ENCODE data around the gene ACAA2.

DNA sequence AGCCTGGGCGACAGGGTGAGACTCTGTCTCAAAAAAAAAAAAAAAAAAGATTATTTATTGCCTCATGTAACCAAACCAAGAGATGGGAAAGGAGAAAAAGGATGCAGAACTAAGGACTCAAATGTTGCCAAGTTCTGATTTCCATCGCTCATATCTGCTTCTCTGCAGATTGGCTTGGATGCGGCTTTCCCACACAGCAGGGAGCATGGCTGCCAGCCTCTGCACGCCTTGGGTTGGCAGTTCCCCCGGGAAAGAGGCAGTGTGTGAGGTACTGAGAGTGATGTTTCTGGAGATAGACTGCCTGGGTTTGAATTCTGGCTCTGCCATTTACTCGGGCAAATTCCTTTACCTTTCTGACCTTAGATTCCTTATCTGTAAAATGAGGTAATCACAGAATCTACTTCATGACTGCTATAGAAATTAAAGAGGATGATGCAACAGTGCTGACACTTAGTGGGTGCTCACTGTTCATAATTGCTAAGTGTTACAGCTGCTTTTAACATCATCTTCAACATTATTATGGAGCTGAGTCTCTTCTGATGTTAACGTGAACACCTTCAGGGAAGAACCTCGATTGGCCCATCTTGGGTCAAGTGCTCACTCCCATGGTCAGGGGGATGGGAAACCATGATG lies 68.8 kb downstream of the ACAA2 start:
- TF ChIP-seq, protein P1, sequence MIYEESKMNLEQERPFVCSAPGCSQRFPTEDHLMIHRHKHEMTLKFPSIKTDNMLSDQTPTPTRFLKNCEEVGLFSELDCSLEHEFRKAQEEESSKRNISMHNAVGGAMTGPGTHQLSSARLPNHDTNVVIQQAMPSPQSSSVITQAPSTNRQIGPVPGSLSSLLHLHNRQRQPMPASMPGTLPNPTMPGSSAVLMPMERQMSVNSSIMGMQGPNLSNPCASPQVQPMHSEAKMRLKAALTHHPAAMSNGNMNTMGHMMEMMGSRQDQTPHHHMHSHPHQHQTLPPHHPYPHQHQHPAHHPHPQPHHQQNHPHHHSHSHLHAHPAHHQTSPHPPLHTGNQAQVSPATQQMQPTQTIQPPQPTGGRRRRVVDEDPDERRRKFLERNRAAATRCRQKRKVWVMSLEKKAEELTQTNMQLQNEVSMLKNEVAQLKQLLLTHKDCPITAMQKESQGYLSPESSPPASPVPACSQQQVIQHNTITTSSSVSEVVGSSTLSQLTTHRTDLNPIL (CRISPR knock-in tag; IDR thresholded peaks at IDR 0.05; ENCODE audit: low read depth) = no peak
- TF ChIP-seq ISL1 (CRISPR knock-in tag; IDR thresholded peaks at IDR 0.05) (no peak), ZFP30 (CRISPR knock-in tag; IDR thresholded peaks at IDR 0.05) (no peak), BACH2 (CRISPR knock-in tag; IDR thresholded peaks at IDR 0.05; ENCODE audit: borderline replicate concordance) (no peak), ZNF70 (CRISPR knock-in tag; IDR thresholded peaks at IDR 0.05) (no peak), TOX (CRISPR knock-in tag; IDR thresholded peaks at IDR 0.05; ENCODE audit: borderline replicate concordance) (no peak)
- TF ChIP-seq, protein P2, sequence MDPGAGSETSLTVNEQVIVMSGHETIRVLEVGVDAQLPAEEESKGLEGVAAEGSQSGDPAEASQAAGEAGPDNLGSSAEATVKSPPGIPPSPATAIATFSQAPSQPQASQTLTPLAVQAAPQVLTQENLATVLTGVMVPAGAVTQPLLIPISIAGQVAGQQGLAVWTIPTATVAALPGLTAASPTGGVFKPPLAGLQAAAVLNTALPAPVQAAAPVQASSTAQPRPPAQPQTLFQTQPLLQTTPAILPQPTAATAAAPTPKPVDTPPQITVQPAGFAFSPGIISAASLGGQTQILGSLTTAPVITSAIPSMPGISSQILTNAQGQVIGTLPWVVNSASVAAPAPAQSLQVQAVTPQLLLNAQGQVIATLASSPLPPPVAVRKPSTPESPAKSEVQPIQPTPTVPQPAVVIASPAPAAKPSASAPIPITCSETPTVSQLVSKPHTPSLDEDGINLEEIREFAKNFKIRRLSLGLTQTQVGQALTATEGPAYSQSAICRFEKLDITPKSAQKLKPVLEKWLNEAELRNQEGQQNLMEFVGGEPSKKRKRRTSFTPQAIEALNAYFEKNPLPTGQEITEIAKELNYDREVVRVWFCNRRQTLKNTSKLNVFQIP (CRISPR knock-in tag; IDR thresholded peaks at IDR 0.05; ENCODE audit: borderline replicate concordance, low read depth) = no peak
- TF ChIP-seq, protein P3, sequence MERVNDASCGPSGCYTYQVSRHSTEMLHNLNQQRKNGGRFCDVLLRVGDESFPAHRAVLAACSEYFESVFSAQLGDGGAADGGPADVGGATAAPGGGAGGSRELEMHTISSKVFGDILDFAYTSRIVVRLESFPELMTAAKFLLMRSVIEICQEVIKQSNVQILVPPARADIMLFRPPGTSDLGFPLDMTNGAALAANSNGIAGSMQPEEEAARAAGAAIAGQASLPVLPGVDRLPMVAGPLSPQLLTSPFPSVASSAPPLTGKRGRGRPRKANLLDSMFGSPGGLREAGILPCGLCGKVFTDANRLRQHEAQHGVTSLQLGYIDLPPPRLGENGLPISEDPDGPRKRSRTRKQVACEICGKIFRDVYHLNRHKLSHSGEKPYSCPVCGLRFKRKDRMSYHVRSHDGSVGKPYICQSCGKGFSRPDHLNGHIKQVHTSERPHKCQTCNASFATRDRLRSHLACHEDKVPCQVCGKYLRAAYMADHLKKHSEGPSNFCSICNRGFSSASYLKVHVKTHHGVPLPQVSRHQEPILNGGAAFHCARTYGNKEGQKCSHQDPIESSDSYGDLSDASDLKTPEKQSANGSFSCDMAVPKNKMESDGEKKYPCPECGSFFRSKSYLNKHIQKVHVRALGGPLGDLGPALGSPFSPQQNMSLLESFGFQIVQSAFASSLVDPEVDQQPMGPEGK (CRISPR knock-in tag; IDR thresholded peaks at IDR 0.05; ENCODE audit: borderline replicate concordance) = no peak
